SK-N-SH treated with all-trans-retinoic acid at 6 μM for 48 hours (cell line): ENCODE data around the gene SGCA.

ENCODE experiments used
- ARNTL ChIP-seq: fragments of 450-650 bp; formaldehyde crosslinking; IDR thresholded peaks from 2 replicates; pipeline ENCODE4 v1.5.0; 2020; ENCODE audit warnings: low read depth, mild to moderate bottlenecking, moderate library complexity, borderline replicate concordance
- CREB5 ChIP-seq: fragments of 250-450 bp; sonication (Bioruptor Pico); IDR thresholded peaks from 2 replicates; pipeline ENCODE4 v1.5.1; 2020; ENCODE audit warnings: low read depth, mild to moderate bottlenecking, moderate library complexity
- CSRNP3 ChIP-seq: fragments of 250-450 bp; sonication (Bioruptor Pico); IDR thresholded peaks from 2 replicates; pipeline ENCODE4 v1.5.1; 2021; ENCODE audit warnings: mild to moderate bottlenecking, moderate library complexity
- ESRRG ChIP-seq: fragments of 250-450 bp; sonication (Bioruptor Pico); IDR thresholded peaks from 2 replicates; pipeline ENCODE4 v1.6.1; 2021; ENCODE audit warnings: mild to moderate bottlenecking
- GLIS3 ChIP-seq: fragments of 250-450 bp; sonication (Bioruptor Pico); IDR thresholded peaks from 2 replicates; pipeline ENCODE4 v1.5.0; 2020; ENCODE audit warnings: mild to moderate bottlenecking, moderate library complexity
- PATZ1 ChIP-seq: fragments of 250-450 bp; sonication (Bioruptor Pico); IDR thresholded peaks from 2 replicates; pipeline ENCODE4 v1.8.0; 2020; ENCODE audit warnings: mild to moderate bottlenecking, moderate library complexity, borderline replicate concordance
- PPARA ChIP-seq: fragments of 250-450 bp; sonication (Bioruptor Pico); IDR thresholded peaks from 2 replicates; pipeline ENCODE4 v1.5.0; 2020; ENCODE audit warnings: mild to moderate bottlenecking, borderline replicate concordance
- TCF4 ChIP-seq: fragments of 250-450 bp; sonication (Bioruptor Pico); IDR thresholded peaks from 2 replicates; pipeline ENCODE4 v1.8.0; 2021; ENCODE audit warnings: mild to moderate bottlenecking, moderate library complexity, borderline replicate concordance
- TOX ChIP-seq: fragments of 250-450 bp; sonication (Bioruptor Pico); IDR thresholded peaks from 2 replicates; pipeline ENCODE4 v1.8.0; 2021; ENCODE audit warnings: mild to moderate bottlenecking, moderate library complexity, borderline replicate concordance
- TSHZ2 ChIP-seq: fragments of 250-450 bp; sonication (Bioruptor Pico); IDR thresholded peaks from 2 replicates; pipeline ENCODE4 v1.5.0; 2020; ENCODE audit warnings: mild to moderate bottlenecking, moderate library complexity
- ZFP3 ChIP-seq: fragments of 250-450 bp; sonication (Bioruptor Pico); IDR thresholded peaks from 2 replicates; pipeline ENCODE4 v1.5.0; 2020; ENCODE audit warnings: mild to moderate bottlenecking, moderate library complexity
- ZFP30 ChIP-seq: fragments of 450-650 bp; formaldehyde crosslinking; IDR thresholded peaks from 2 replicates; pipeline ENCODE4 v1.5.0; 2022; ENCODE audit warnings: mild to moderate bottlenecking, moderate library complexity
- ZNF565 ChIP-seq: fragments of 450-650 bp; formaldehyde crosslinking; conservative IDR thresholded peaks from 2 replicates; pipeline ENCODE4 v1.5.0; 2020; ENCODE audit warnings: low read depth, mild to moderate bottlenecking, moderate library complexity

DNA sequence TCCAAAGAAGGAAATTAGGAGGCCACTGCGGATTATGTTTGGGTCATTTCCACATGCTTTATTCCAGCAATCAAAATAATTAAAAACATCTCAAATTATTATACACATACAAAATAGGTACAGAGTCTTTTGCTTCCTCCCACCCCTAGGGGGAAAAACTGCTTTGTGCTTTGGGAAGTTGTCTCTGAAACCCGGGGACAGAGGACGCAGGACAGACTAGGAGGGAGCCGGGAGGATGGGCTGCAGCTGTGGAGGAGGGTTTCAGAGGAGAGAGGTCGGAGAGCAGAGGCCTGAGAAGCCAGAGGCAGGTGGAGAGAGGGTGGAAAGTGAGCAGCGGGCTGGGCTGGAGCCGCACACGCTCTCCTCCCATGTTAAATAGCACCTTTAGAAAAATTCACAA lies 18.3 kb downstream of the SGCA start:
- TF ChIP-seq TSHZ2 (CRISPR knock-in tag) (no peak), PPARA (CRISPR knock-in tag) (no peak), ZNF565 (CRISPR knock-in tag) (no peak), TOX (CRISPR knock-in tag) (no peak), ARNTL (CRISPR knock-in tag) (no peak), CSRNP3 (CRISPR knock-in tag) (no peak), PATZ1 (CRISPR knock-in tag) (no peak), ZFP3 (CRISPR knock-in tag) (no peak), ZFP30 (CRISPR knock-in tag) (no peak), GLIS3 (CRISPR knock-in tag) (no peak), CREB5 (no peak), ESRRG (CRISPR knock-in tag) (no peak), TCF4 (CRISPR knock-in tag) (no peak)
